HUES48 (cell line): ENCODE data around the gene NSRP1.

Experiments
- H3K27ac ChIP-seq: one replicate; pipeline ENCODE4 v1.7.0; 2013; ENCODE audit warnings: low read depth, low read length, inconsistent platforms
- H3K27me3 ChIP-seq: 2 replicates; pipeline ENCODE4 v1.6.1; 2013; ENCODE audit warnings: mild to moderate bottlenecking, low read length; ENCODE audit not compliant: control insufficient read depth, insufficient read depth
- H3K36me3 ChIP-seq: 2 replicates; pipeline ENCODE4 v1.6.1; 2013; ENCODE audit warnings: low read length; ENCODE audit not compliant: control insufficient read depth, insufficient read depth
- H3K4me1 ChIP-seq: 2 replicates; pipeline ENCODE4 v1.6.1; 2013; ENCODE audit warnings: mild to moderate bottlenecking, low read length; ENCODE audit not compliant: control insufficient read depth, insufficient read depth
- H3K4me3 ChIP-seq: 2 replicates; pipeline ENCODE4 v1.5.1; 2013; ENCODE audit warnings: mild to moderate bottlenecking, low read depth, low read length
- H3K9ac ChIP-seq: 2 replicates; pipeline ENCODE4 v1.6.1; 2013; ENCODE audit warnings: mild to moderate bottlenecking, low read depth, low read length, moderate library complexity
- H3K9me3 ChIP-seq: 2 replicates; pipeline ENCODE4 v1.6.1; 2013; ENCODE audit warnings: low read length; ENCODE audit not compliant: control insufficient read depth, insufficient read depth

NSRP1 gene

GRCh38 chr17:30158896-30159625 is 42.4 kb downstream of the NSRP1 start:
- no peak overlapping the region for H3K4me3 ChIP-seq
- 0 out of 2 replicates have a peak, but pooled peaks cover 7% of the 10 kb centered on the region for H3K36me3 ChIP-seq
- no peaks in the 10 kb centered on the region for H3K27me3 ChIP-seq
- H3K27ac ChIP-seq = no peak overlapping the region
- H3K9me3 ChIP-seq = no peaks in the 10 kb centered on the region
- H3K9ac ChIP-seq = no peak overlapping the region
- H3K4me1 ChIP-seq = no peaks in the 10 kb centered on the region

- H3K27me3 ChIP-seq = no peaks in the 10 kb centered on the region
- no peaks in the 10 kb centered on the region for H3K4me1 ChIP-seq
- peaks cover 15% of the 10 kb centered on the region for H3K36me3 ChIP-seq
- no peak overlapping the region for H3K27ac ChIP-seq
- H3K9me3 ChIP-seq = no peaks in the 10 kb centered on the region
- H3K9ac ChIP-seq = no peak overlapping the region
- no peak overlapping the region for H3K4me3 ChIP-seq
Observed at GRCh38 chr17:30160419-30161172, 44.0 kb downstream of the NSRP1 start.

- Histone ChIP-seq H3K4me1 (no peaks in the 10 kb centered on the region), H3K27me3 (no peaks in the 10 kb centered on the region), H3K4me3 (no peak overlapping the region), H3K9me3 (no peaks in the 10 kb centered on the region), H3K27ac (no peak overlapping the region), H3K36me3 (peaks cover 13% of the 10 kb centered on the region), H3K9ac (no peak overlapping the region)
Observed at GRCh38 chr17:30161601-30162000, 45.0 kb downstream of the NSRP1 start.

GRCh38 chr17:30164531-30164930 is 47.9 kb downstream of the NSRP1 start:
- no peaks in the 10 kb centered on the region for H3K4me1 ChIP-seq
- H3K9ac ChIP-seq = no peak overlapping the region
- H3K27ac ChIP-seq = no peak overlapping the region
- no peak overlapping the region for H3K4me3 ChIP-seq
- no peaks in the 10 kb centered on the region for H3K27me3 ChIP-seq
- H3K9me3 ChIP-seq = no peaks in the 10 kb centered on the region
- H3K36me3 ChIP-seq = peaks cover 16% of the 10 kb centered on the region

- Histone ChIP-seq H3K4me3 (no peak overlapping the region), H3K36me3 (peaks cover 14% of the 10 kb centered on the region), H3K9me3 (no peaks in the 10 kb centered on the region), H3K27ac (no peak overlapping the region), H3K4me1 (no peaks in the 10 kb centered on the region), H3K9ac (no peak overlapping the region), H3K27me3 (no peaks in the 10 kb centered on the region)
Observed at GRCh38 chr17:30165147-30165546, 48.5 kb downstream of the NSRP1 start.

GRCh38 chr17:30165960-30166359 is 49.3 kb downstream of the NSRP1 start:
- Histone ChIP-seq H3K36me3 (peaks cover 14% of the 10 kb centered on the region), H3K27me3 (no peaks in the 10 kb centered on the region), H3K9ac (no peak overlapping the region), H3K4me1 (no peaks in the 10 kb centered on the region), H3K27ac (no peak overlapping the region), H3K4me3 (no peak overlapping the region), H3K9me3 (no peaks in the 10 kb centered on the region)

GRCh38 chr17:30170415-30170987 is 53.9 kb downstream of the NSRP1 start:
- Histone ChIP-seq H3K4me3 (no peak overlapping the region), H3K36me3 (peaks cover 35% of the 10 kb centered on the region), H3K9me3 (no peaks in the 10 kb centered on the region), H3K4me1 (no peaks in the 10 kb centered on the region), H3K27me3 (no peaks in the 10 kb centered on the region), H3K9ac (no peak overlapping the region), H3K27ac (no peak overlapping the region)

- Histone ChIP-seq H3K4me1 (no peaks in the 10 kb centered on the region), H3K27me3 (no peaks in the 10 kb centered on the region), H3K9ac (no peak overlapping the region), H3K27ac (no peak overlapping the region), H3K36me3 (peaks cover 45% of the 10 kb centered on the region), H3K4me3 (no peak overlapping the region), H3K9me3 (no peaks in the 10 kb centered on the region)
Observed at GRCh38 chr17:30172560-30172959, 55.9 kb downstream of the NSRP1 start.

- Histone ChIP-seq H3K27me3 (no peaks in the 10 kb centered on the region), H3K9me3 (no peaks in the 10 kb centered on the region), H3K36me3 (peaks cover 55% of the 10 kb centered on the region), H3K27ac (no peak overlapping the region), H3K9ac (no peak overlapping the region), H3K4me3 (no peak overlapping the region), H3K4me1 (no peaks in the 10 kb centered on the region)
Observed at GRCh38 chr17:30173649-30174048, 57.0 kb downstream of the NSRP1 start.

GRCh38 chr17:30174556-30174955 is 57.9 kb downstream of the NSRP1 start:
- Histone ChIP-seq H3K9ac (no peak overlapping the region), H3K27me3 (no peaks in the 10 kb centered on the region), H3K9me3 (no peaks in the 10 kb centered on the region), H3K27ac (no peak overlapping the region), H3K4me3 (no peak overlapping the region), H3K36me3 (peaks cover 61% of the 10 kb centered on the region), H3K4me1 (no peaks in the 10 kb centered on the region)

- no peaks in the 10 kb centered on the region for H3K9me3 ChIP-seq
- H3K4me3 ChIP-seq = no peak overlapping the region
- no peak overlapping the region for H3K27ac ChIP-seq
- H3K27me3 ChIP-seq = no peaks in the 10 kb centered on the region
- peaks cover 81% of the 10 kb centered on the region for H3K36me3 ChIP-seq
- no peak overlapping the region for H3K9ac ChIP-seq
- no peaks in the 10 kb centered on the region for H3K4me1 ChIP-seq
Observed at GRCh38 chr17:30176855-30177254, 60.2 kb downstream of the NSRP1 start.
